ENCODE measurements around the gene ATP13A3.
"Not testable (repeated sequence)": the region's sequence is repeated elsewhere in the genome, so short reads cannot be mapped to it uniquely, and the experiment has no call there.

Gene ATP13A3

DNA sequence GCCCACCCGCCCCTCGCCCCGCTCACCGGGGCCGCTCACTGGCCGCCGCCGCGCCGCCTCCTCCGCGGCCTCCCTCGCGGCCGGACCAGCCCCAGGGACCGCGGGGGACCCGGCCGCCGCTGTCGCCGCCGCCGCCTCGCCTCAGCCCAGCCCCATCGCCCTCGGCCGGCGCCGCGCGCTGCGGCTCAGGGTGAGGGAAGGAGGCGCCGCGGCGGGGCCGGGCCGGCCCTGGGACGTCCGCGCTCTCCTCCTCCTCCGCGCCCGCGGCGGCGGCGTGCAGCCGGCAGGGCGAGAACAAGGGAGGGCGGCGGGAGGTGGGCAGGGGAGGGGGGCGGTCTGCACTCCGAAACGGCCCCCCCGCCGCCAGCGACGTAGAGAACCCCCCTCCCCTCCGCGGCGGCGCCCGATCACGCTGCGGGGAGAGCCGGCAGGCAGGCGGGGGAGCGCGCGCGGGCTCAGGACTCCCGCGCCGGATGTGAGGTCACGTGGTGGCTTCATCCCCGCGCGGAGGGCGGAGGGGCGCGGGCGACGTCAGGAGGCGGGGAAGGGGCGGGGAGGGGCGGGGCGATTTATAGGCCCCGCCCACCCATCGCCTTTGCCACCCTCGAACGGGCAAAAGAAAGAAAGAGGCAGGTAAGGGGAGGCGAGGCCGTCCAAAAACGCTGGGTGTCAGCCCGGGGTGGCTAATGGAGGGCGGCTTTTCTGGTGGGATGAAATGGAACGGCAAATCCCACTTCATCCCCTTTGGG is at the start of gene ATP13A3:
Gene ATP13A3 (minus strand): TSS at position 463 of the 749 bp plus-strand sequence. CDS start 24,812 bp downstream, outside the sequence.
- DNase-seq (ENCODE audit: low spot score), result peak; percentile 97
- TF ChIP-seq CTCF (IDR thresholded peaks at IDR 0.05; ENCODE audit: borderline replicate concordance, control extremely low read depth, extremely low read depth, insufficient read depth, missing control alignments), result no peak
- in situ Hi-C loops (cut with MboI; ENCODE audit: low sequenced_read_pairs, unreplicated experiment), result no loop called here

DNA sequence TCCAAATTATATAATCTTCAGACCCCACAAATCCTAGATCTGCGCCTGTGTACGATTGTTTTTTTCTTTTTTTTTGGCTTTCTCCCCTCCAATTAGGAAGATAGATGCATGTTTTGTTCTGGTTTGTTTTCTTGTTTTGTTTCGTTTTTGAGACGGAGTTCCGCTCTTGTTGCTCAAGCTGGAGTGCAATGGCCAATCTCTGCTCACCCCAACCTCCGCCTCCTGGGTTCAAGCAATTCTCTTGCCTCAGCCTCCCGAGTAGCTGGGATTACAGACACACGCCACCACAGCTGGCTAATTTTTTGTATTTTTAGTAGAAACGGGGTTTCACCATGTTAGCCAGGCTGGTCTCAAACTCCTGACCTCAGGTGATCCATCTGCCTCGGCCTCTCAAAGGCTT is 48.4 kb upstream of the ATP13A3 start:
- DNase-seq (ENCODE audit: low spot score); in situ Hi-C loops (cut with MboI; ENCODE audit: low sequenced_read_pairs, unreplicated experiment): not testable (repeated sequence)

- TF ChIP-seq CTCF (IDR thresholded peaks at IDR 0.05; ENCODE audit: borderline replicate concordance, control extremely low read depth, extremely low read depth, insufficient read depth, missing control alignments), result no peak
- in situ Hi-C loops (cut with MboI; ENCODE audit: low sequenced_read_pairs, unreplicated experiment), result no loop called here
- DNase-seq (ENCODE audit: low spot score), result no peak
Observed at GRCh38 chr3:194534243-194534642, 47.4 kb upstream of the ATP13A3 start.

DNA sequence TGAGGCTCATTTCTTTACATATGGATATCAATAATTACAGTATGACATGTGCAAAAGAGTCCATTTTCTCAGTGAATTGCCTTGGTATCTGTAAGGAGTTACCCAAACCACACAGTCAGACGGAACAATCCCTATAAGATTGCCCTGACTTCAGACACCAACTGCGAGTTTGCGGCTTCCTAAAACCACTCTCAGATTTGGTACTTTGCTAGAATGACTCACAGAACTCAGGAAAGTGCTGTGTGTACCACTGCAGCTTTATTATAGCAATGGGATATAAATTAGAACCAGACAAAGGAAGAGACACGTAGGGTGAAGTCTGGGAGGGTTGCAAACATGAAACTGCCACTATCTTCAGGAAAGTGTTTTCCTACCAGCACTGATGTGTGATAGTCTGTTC is 45.8 kb upstream of the ATP13A3 start:
- TF ChIP-seq CTCF (IDR thresholded peaks at IDR 0.05; ENCODE audit: borderline replicate concordance, control extremely low read depth, extremely low read depth, insufficient read depth, missing control alignments), result no peak
- no peak for DNase-seq (ENCODE audit: low spot score)
- in situ Hi-C loops (cut with MboI; ENCODE audit: low sequenced_read_pairs, unreplicated experiment), result no loop called here

DNA sequence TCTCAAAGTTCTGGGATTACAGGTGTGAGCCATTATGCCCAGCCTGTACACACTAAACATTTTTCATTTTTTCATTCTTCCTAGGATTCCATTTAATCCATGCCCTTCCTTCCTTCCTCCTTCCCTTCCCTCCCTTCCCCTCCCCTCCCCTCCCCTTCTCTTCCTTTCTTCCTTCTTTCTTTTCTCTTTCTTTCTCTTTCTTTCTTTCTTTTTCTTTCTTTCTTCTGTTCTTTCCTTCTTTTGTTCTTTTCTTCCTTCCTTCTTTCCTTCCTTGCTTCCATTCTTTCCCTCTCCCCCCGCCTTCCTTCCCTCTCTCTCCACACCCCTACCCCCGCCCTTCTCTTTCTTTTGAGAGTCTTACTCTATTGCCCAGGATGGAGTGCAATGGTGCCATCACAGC is 40.9 kb upstream of the ATP13A3 start:
- in situ Hi-C loops (cut with MboI; ENCODE audit: low sequenced_read_pairs, unreplicated experiment), result no loop called here
- DNase-seq (ENCODE audit: low spot score), result no peak
- no peak for TF ChIP-seq CTCF (IDR thresholded peaks at IDR 0.05; ENCODE audit: borderline replicate concordance, control extremely low read depth, extremely low read depth, insufficient read depth, missing control alignments)

DNA sequence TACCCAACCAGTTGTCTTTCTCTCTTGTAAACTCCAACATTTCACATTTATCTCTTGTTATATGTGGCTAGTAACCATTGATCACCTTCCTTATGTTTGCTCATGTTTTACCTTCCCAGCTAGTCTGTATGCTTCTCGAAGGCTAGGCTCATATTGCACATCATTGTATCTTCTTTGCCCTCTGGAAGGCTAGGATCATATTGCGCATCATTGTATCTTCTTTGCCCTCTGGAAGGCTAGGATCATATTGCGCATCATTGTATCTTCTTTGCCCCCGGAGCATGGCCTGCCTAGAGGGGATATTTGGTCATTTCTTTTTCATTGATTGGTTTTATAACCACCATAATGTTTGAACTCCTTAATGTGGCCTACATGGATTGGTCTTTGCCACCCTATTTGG is 39.4 kb upstream of the ATP13A3 start:
- no peak for DNase-seq (ENCODE audit: low spot score)
- in situ Hi-C loops (cut with MboI; ENCODE audit: low sequenced_read_pairs, unreplicated experiment), result no loop called here
- no peak for TF ChIP-seq CTCF (IDR thresholded peaks at IDR 0.05; ENCODE audit: borderline replicate concordance, control extremely low read depth, extremely low read depth, insufficient read depth, missing control alignments)

DNA sequence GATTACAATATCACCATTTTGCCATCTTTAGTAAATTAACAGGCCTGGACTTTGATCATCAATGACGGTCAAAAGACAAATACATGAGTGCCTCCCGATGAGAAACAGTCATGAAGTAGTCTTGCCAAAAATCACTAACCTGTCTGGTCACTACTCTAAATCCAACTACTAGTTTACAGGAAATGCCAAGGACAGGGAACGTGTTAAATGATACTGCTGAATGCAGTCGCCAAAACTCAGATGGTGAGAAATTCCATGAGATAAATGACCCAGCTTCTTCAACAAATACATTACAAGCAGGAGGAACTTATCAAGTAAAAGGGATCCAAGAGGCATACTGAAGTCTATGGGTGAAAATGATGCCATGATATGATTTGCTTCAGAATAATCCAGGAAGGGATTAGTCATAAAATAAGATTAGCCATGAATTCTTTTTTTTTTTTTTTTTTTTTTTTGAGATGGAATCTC is 35.8 kb upstream of the ATP13A3 start:
- in situ Hi-C loops (cut with MboI; ENCODE audit: low sequenced_read_pairs, unreplicated experiment), result no loop called here
- no peak for DNase-seq (ENCODE audit: low spot score)
- no peak for TF ChIP-seq CTCF (IDR thresholded peaks at IDR 0.05; ENCODE audit: borderline replicate concordance, control extremely low read depth, extremely low read depth, insufficient read depth, missing control alignments)
